Stimulated activated CD4-positive, alpha-beta T cell treated with anti-CD3 and anti-CD28 coated beads, Interleukin-4, amount 100 ng/mL, for 1 hour (primary cell): Measurements from ENCODE around the gene PHF12.

Experiments
- DNase-seq: peaks from one replicate; pipeline ENCODE4 v3.0.0-alpha.2; 2020

Gene PHF12

GRCh38 chr17:28951428-28951990 is at the start of gene PHF12:
TSS of gene PHF12 (minus strand) at chr17:28951518. CDS start at chr17:28950960, 558 bp downstream.
- peak; percentile 99 for DNase-seq

- no peak for DNase-seq
Measured at GRCh38 chr17:29000973-29001372, 49.7 kb upstream of the PHF12 start.

GRCh38 chr17:28999206-28999605 is 47.9 kb upstream of the PHF12 start:
- DNase-seq, result no peak

- no peak for DNase-seq
Measured at GRCh38 chr17:28997806-28998205, 46.5 kb upstream of the PHF12 start.

- no peak for DNase-seq
Measured at GRCh38 chr17:28996554-28997096, 45.3 kb upstream of the PHF12 start.

GRCh38 chr17:28993645-28994426 is 42.5 kb upstream of the PHF12 start:
- no peak for DNase-seq

- no peak for DNase-seq
Measured at GRCh38 chr17:28992625-28993600, 41.6 kb upstream of the PHF12 start.

- no peak for DNase-seq
Measured at GRCh38 chr17:28992185-28992584, 40.9 kb upstream of the PHF12 start.

- no peak for DNase-seq
Measured at GRCh38 chr17:28991779-28992178, 40.5 kb upstream of the PHF12 start.

DNA sequence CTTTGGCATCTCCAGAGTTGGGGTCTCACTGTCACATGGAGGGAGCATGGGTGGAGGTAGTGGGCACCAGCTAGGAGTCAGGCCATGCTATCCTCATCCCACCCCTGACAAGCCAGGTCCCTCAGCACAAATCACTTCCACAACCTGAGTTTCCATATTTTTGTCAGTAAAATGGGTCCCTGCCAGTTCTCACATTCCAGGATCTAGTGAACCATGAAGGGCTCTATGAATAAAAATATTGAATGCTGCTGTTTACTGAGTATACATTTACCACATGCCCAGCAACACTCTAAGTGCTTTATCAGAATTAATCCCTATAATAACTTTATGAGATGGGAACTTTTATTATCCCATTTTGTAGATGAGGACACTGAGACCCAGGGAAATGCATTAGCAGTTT is 37.7 kb upstream of the PHF12 start:
- DNase-seq, result no peak

DNA sequence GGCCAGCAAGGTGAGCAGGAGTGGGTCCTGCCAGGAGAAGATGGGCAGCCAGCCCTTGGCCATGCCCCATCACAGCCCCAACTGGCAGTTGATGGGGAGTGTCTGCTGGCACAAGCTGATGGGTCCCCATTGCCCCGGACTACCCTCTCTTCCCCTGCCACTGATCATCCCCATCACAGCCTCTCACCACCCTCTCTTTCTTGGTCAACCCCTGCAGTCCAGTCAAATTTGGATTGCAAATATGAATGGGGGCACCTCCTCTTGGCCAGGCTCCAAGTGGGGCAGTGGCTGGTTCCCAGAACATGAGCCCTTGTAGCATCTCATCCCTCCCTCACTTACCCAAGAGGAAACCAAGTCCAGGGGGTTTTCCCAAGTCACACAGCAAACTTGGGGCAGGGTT is 37.2 kb upstream of the PHF12 start:
- no peak for DNase-seq

DNA sequence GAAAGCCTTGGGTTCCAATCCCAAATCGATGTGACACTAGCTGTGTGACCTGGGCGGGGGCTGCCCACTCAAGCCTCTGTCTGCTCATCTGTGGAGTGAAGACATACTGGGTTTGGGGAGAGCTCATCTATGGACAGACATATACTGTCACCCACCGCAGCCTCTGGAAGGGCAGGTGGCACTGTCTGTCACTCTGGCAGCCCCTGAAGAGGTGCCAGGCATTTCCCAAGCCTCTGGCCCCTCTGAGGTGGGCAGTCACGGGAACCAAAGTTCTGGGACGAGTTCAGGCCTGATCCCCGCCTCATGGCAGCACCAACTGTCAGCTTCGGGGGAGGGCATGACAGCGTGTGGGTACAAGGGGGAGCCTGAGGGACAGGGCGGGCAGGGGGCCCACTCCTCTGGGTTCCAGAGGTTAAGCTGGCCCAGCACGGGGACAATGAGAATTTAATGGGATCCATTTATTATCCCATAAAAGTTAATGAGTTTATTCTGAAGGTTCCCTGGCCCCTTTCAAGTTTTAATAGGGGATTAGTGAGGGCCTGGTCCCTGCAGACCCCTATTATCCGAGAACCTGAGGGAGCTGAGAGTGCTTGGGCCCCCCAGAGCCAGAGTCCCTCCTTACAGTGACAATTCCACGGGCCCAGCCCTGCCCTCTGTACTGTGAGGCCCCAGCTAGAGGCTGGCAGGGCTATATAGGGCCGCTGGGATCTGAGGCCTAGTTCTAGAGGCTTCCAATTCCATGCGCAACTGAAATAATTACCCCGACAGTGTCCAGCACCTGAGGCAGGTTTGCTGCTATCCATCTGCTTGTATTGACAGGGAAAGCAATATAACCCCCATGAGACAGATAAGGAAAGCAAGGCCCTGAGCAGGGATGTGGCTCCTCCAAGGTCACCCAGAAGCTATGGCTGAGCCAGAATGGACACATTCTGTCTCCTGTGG is 35.7 kb upstream of the PHF12 start:
- DNase-seq, result no peak

DNA sequence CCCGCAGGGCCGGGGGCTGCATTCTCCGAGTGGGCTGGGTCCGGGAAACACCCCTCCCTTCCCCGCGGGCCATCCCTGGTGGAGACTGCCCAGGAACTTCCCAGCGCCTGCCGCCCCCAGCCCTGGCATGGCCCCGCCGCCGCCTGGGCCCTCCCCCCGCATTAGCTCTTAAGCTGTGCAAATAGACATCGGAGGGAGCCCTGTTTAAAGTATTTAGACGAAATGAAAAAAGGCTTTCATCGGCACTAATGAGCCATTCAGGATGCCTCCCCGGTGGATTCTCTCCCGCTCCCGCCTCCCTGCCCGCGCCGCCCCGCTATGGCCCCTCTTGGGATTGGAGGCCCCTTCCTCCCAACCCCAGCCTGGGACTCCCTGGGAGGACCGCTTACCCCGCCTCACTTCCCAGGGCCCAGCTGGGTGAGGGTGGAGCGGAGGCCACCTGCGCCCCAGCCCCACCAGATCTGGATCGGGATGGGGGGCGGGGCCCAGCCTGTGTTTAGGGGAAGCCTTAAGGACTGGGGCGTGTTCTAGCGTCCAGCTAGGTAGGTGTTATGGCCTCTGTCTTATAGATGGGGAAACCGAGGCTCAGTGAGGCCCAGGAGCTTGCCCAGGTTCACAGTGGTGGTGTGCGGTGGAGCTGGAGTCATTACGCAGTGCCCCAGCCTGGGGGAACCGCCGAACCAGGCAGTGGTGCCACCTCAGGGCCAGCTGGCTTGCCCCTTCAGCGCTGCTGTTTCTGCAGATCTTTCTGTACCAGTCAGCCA is 34.8 kb upstream of the PHF12 start:
- DNase-seq, result no peak

GRCh38 chr17:28983286-28984230 is 32.2 kb upstream of the PHF12 start:
- DNase-seq, result no peak

GRCh38 chr17:28982131-28982793 is 30.9 kb upstream of the PHF12 start:
- peak; percentile 11 for DNase-seq

DNA sequence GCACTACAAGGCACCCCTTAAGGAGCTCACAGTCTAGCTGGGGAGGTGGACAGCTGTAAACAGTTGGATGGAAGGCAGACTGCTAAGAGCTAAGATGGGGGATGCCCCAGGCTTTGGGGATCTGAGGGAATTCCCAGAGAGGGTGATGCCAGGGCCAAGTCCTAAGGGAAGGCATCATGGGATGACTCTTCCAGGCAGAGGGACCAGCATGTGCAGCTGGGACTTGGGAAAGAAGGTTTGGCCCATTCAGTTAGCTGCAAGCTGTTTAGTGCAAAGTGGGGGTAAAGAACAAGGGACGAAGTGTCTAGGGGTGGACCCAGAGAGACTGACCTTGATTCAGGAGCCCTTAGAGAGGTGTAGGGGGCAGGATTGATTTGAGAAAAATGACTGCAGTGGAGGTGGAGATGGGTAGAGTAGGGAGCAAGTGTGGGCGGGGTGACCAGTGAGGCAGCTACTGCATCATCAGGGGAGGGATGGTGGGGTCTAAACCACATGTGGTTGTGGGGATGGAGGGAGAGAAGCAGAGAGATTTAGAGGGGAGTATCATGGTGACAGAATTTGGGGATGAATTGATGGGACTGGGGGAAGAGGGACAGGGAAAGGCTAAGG is 27.1 kb upstream of the PHF12 start:
- DNase-seq, result no peak

DNA sequence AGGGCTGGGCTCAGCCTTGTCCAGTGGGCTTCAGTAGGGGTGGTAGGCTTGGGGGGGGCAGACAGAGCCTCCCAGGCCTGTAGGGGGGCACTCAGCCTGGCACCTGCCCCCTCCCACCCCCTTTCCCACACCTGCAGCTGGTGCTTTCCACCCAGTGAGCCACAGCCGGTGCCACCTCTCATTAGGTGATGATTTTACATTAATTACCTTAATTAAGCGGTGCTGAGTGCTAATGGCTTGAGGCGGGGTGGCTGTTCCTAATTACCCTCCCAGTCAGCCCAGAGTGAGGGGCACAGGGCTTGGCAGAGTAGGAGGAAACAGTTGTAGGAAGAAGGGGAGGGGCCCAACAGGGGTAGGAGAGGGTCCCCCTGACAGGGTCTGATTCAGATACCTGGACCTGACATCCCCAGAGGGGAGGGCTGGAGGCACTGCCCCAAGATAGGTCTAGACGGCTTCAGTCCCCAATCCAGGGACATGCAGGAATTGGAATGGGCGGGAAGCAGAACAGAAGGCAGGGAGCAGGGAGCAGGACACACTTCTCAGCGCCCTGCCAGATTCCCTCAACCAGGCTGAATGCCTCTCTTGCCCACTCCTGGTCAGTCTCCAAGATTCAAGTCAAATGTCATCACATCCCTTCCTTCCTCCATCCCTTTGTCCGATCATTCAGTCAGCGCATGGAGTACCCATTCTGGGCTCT is 26.5 kb upstream of the PHF12 start:
- DNase-seq, result no peak

GRCh38 chr17:28975646-28976045 is 24.3 kb upstream of the PHF12 start:
- DNase-seq, result no peak
